CD14-positive monocyte (primary cell): ENCODE results near the gene NCAM1. TPM values are rescaled to one million over a fixed set of nuclear protein-coding genes. Genes with fewer than 3 reads are reported as not detected.

Experiments
- DNase-seq, 3 donors: peaks; one replicate each; pipeline ENCODE4 v3.0.0-alpha.2; 2011 to 2022
- H2AFZ ChIP-seq: 2 replicates; pipeline ENCODE4 v1.6.0; 2012; ENCODE audit warnings: mild to moderate bottlenecking, low read depth, low read length, inconsistent platforms; ENCODE audit not compliant: insufficient read depth, poor library complexity, severe bottlenecking
- H3K27ac ChIP-seq, 2 donors: 1 replicate in 1 of 2; 2 replicates in 1 of 2; pipeline ENCODE4 v1.5.1; 2012 to 2013; ENCODE audit warnings: low read length in 2 of 2, control low read depth in 1 of 2, inconsistent platforms in 1 of 2, low read depth in 1 of 2, mild to moderate bottlenecking in 1 of 2
- H3K27me3 ChIP-seq, 2 donors: one replicate each; pipeline versions ENCODE4 v1.6.0 to v1.6.1; 2011 to 2013; ENCODE audit warnings: low read length in 2 of 2; ENCODE audit not compliant: control insufficient read depth in 2 of 2, insufficient read depth in 2 of 2
- H3K36me3 ChIP-seq, 2 donors: replicated peaks in 1 of 2; 1 replicate in 1 of 2; 2 replicates in 1 of 2; pipeline versions ENCODE4 v1.5.1 to v1.6.1; 2012 to 2013; ENCODE audit warnings: low read length in 2 of 2, control low read depth in 1 of 2, inconsistent platforms in 1 of 2, mild to moderate bottlenecking in 1 of 2; ENCODE audit not compliant: insufficient read depth in 2 of 2, control insufficient read depth in 1 of 2
- H3K4me1 ChIP-seq, 2 donors: 1 replicate in 1 of 2; 2 replicates in 1 of 2; pipeline versions ENCODE4 v1.5.1 to v1.6.1; 2012 to 2013; ENCODE audit warnings: low read length in 2 of 2, control low read depth in 1 of 2, inconsistent platforms in 1 of 2, mild to moderate bottlenecking in 1 of 2, moderate library complexity in 1 of 2; ENCODE audit not compliant: insufficient read depth in 2 of 2, control insufficient read depth in 1 of 2
- H3K4me2 ChIP-seq: replicated peaks from 2 replicates; pipeline ENCODE3; 2012; ENCODE audit warnings: low read length, moderate library complexity, mild to moderate bottlenecking; ENCODE audit not compliant: poor library complexity, severe bottlenecking; ENCODE audit errors: extremely low read depth
- H3K4me3 ChIP-seq, 3 experiments: fragments of 200-600 bp in 1 of 3; sonication (generic) in 1 of 3; replicated peaks in 1 of 3; 1 replicate in 2 of 3; 2 replicates in 1 of 3; pipeline ENCODE4 v1.5.1; 2011 to 2013; ENCODE audit warnings: low read length in 3 of 3, mild to moderate bottlenecking in 3 of 3, control low read depth in 2 of 3, low read depth in 2 of 3, inconsistent platforms in 1 of 3, moderate library complexity in 1 of 3
- H3K79me2 ChIP-seq: 2 replicates; pipeline ENCODE4 v1.6.0; 2012; ENCODE audit warnings: mild to moderate bottlenecking, control low read depth, inconsistent platforms, low read length, moderate library complexity; ENCODE audit not compliant: insufficient read depth
- H3K9ac ChIP-seq: 2 replicates; pipeline ENCODE4 v1.6.0; 2017; ENCODE audit warnings: low read length, mild to moderate bottlenecking; ENCODE audit not compliant: insufficient read depth, poor library complexity, severe bottlenecking
- H3K9me3 ChIP-seq, 2 donors: replicated peaks in 1 of 2; 1 replicate in 1 of 2; 2 replicates in 1 of 2; pipeline versions ENCODE4 v1.5.1 to v1.6.1; 2012 to 2013; ENCODE audit warnings: low read length in 2 of 2, control low read depth in 1 of 2; ENCODE audit not compliant: control insufficient read depth in 1 of 2, insufficient read depth in 1 of 2
- H4K20me1 ChIP-seq: 2 replicates; pipeline ENCODE4 v1.6.0; 2012; ENCODE audit warnings: mild to moderate bottlenecking, low read length, control low read depth, moderate library complexity; ENCODE audit not compliant: insufficient read depth
- H3K27ac Mint-ChIP-seq, 7 donors: one replicate each; pipeline ENCODE4 v1.8.0; 2020; ENCODE audit warnings: mild to moderate bottlenecking in 7 of 7, mixed read lengths in 7 of 7, moderate library complexity in 6 of 7, inconsistent platforms in 2 of 7
- H3K27me3 Mint-ChIP-seq, 3 donors: one replicate each; pipeline ENCODE4 v1.8.0; 2021 to 2022; ENCODE audit warnings: low read depth in 3 of 3, mild to moderate bottlenecking in 3 of 3, mixed read lengths in 3 of 3, moderate library complexity in 3 of 3, inconsistent platforms in 1 of 3
- H3K36me3 Mint-ChIP-seq, 2 donors: one replicate each; pipeline ENCODE4 v1.8.0; 2020; ENCODE audit warnings: mixed read lengths in 2 of 2, inconsistent platforms in 1 of 2, mild to moderate bottlenecking in 1 of 2
- H3K4me1 Mint-ChIP-seq: one replicate; pipeline ENCODE4 v1.8.0; 2020; ENCODE audit warnings: mild to moderate bottlenecking, mixed read lengths
- H3K4me3 Mint-ChIP-seq, 2 donors: one replicate each; pipeline ENCODE4 v1.8.0; 2020; ENCODE audit warnings: mild to moderate bottlenecking in 2 of 2, mixed read lengths in 2 of 2, moderate library complexity in 1 of 2
- H3K9me3 Mint-ChIP-seq, 7 donors: one replicate each; pipeline ENCODE4 v1.8.0; 2020 to 2022; ENCODE audit warnings: mixed read lengths in 7 of 7, mild to moderate bottlenecking in 6 of 7, moderate library complexity in 6 of 7, inconsistent platforms in 2 of 7
- CTCF ChIP-seq: fragments of 200-600 bp; IDR thresholded peaks from one replicate; pipeline ENCODE4 v1.8.0; 2022; ENCODE audit warnings: antibody characterized with exemption, mild to moderate bottlenecking
- WGBS: methylation state at CpG from one replicate; pipeline ENCODE4 v1.1.5; 2013; ENCODE audit warnings: missing lambda C conversion rate; ENCODE audit not compliant: insufficient coverage; 5-methylcytosine and 5-hydroxymethylcytosine counted together
- intact Hi-C, 2 donors: fragments of 100-400 bp; cut with micrococcal nuclease; formaldehyde crosslinking; loops; one replicate each; pipeline versions ENCODE4 v1.15.0 to v1.15.1; 2023
- polyA plus RNA-seq, 3 donors: library from polyadenylated mRNA; depleted of rRNA in 1 of 3; unstranded in 2 of 3; stranded (reverse) in 1 of 3; fragments of 300-500 nt in 2 of 3; fragments of >200 nt in 1 of 3; fragmentation: Illumina TruSeq in 2 of 3; gene quantifications; 1 replicate in 2 of 3; 2 replicates in 1 of 3; pipeline ENCODE4 v1.2.3, GENCODE V29; 2012 to 2021

The NCAM1 gene
- polyA plus RNA-seq, 3 donors, result 0.65 to 0.69 TPM; not detected in 1

- Histone ChIP-seq H3K9me3 (no peaks in the 10 kb centered on the region), H3K27ac (no peak overlapping the region), H3K4me3 (no peak overlapping the region), H3K27me3 (peaks cover 6 to 8% of the 10 kb centered on the region in 2 donors), H2AFZ (no peak overlapping the region), H4K20me1 (no peaks in the 10 kb centered on the region), H3K79me2 (no peaks in the 10 kb centered on the region), H3K9ac (no peak overlapping the region), H3K4me2 (no peak overlapping the region), H3K4me1 (no peaks in the 10 kb centered on the region), H3K36me3 (no peaks in the 10 kb centered on the region)
- intact Hi-C loops, result no loop called here
- Mint-ChIP-seq H3K9me3 (peaks cover 0 to 4% (median 2%) of the 10 kb centered on the region in 7 donors), H3K4me1 (no peaks in the 10 kb centered on the region), H3K4me3 (no peak overlapping the region), H3K36me3 (no peaks in the 10 kb centered on the region), H3K27me3 (peaks cover 2 to 18% (median 4%) of the 10 kb centered on the region in 3 donors), H3K27ac (no peak overlapping the region)
- DNase-seq, result no peak
- no peak for TF ChIP-seq CTCF
- WGBS, result no CpG with 5 or more reads among the region's 2 CpGs
These were observed 35.8 kb downstream of the NCAM1 start for GRCh38 chr11:112996994-112997393.

- TF ChIP-seq CTCF, result no peak
- Histone ChIP-seq H3K79me2 (no peaks in the 10 kb centered on the region), H4K20me1 (no peaks in the 10 kb centered on the region), H3K27ac (no peak overlapping the region), H3K9me3 (no peaks in the 10 kb centered on the region), H3K4me3 (no peak overlapping the region), H3K4me2 (no peak overlapping the region), H3K27me3 (peaks cover 6 to 8% of the 10 kb centered on the region in 2 donors), H3K4me1 (no peaks in the 10 kb centered on the region), H3K36me3 (no peaks in the 10 kb centered on the region), H3K9ac (no peak overlapping the region), H2AFZ (no peak overlapping the region)
- Mint-ChIP-seq H3K9me3 (peaks cover 0 to 3% (median 0%) of the 10 kb centered on the region in 7 donors), H3K36me3 (no peaks in the 10 kb centered on the region), H3K27me3 (peaks cover 4 to 18% (median 4%) of the 10 kb centered on the region in 3 donors), H3K4me3 (no peak overlapping the region), H3K4me1 (no peaks in the 10 kb centered on the region), H3K27ac (no peak overlapping the region)
- intact Hi-C loops, result no loop called here
- WGBS, result 87% methylated on average over 3 of the region's 3 CpGs
- DNase-seq, result no peak
These were observed 36.7 kb downstream of the NCAM1 start for GRCh38 chr11:112997857-112998466.
